ENCODE measurements around the gene ALAS1. TPM values are rescaled to one million over a fixed set of nuclear protein-coding genes. Genes with fewer than 3 reads are reported as not detected.

Gene ALAS1
- total RNA-seq, 4 donors from 2014 or later: 17.5 to 43.1 (median 32.2) TPM

DNA sequence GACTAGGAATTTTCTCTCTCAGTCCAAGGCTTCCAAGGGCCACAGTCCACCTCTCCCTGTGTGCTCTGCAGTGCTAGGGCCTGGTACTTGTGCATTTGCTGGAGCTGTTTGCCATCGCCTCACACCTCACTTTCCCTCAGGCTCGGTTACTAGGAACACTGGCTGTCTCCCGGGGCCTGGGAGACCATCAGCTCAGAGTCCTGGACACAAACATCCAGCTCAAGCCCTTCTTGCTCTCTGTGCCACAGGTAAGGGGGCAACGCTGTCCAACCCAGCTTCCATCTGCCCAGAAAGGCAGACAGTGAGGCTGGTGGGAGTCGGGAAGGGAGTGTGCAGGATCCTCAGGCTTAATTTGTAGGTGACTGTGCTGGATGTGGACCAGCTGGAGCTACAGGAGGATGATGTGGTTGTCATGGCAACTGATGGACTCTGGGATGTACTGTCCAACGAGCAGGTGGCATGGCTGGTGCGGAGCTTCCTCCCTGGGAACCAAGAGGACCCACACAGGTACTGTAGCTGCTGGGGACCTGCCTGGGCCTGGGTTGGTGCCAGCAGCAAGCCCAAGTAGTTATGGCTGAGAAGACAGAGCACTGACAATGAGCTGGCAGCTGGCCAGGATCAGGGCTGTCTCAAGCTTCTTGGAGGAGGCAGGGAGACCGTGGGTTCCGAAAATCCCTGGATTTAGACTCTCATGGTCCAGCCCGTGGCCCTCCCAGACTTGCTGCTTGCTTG lies 51.0 kb downstream of the ALAS1 start:
- DNase-seq (ENCODE audit: low spot score in 2 of 2): peak in 1 of 2 donors; percentile 87
- 75 to 80% methylated on average over 10 of the region's 10 CpGs for WGBS, 2 donors
- intact Hi-C loops (cut with DNase I; ENCODE audit: low total_unique reads): no loop called here
- H3K4me3 ChIP-seq (ENCODE audit: low read depth, poor library complexity, severe bottlenecking): no peak overlapping the region
- TF ChIP-seq, protein P1, sequence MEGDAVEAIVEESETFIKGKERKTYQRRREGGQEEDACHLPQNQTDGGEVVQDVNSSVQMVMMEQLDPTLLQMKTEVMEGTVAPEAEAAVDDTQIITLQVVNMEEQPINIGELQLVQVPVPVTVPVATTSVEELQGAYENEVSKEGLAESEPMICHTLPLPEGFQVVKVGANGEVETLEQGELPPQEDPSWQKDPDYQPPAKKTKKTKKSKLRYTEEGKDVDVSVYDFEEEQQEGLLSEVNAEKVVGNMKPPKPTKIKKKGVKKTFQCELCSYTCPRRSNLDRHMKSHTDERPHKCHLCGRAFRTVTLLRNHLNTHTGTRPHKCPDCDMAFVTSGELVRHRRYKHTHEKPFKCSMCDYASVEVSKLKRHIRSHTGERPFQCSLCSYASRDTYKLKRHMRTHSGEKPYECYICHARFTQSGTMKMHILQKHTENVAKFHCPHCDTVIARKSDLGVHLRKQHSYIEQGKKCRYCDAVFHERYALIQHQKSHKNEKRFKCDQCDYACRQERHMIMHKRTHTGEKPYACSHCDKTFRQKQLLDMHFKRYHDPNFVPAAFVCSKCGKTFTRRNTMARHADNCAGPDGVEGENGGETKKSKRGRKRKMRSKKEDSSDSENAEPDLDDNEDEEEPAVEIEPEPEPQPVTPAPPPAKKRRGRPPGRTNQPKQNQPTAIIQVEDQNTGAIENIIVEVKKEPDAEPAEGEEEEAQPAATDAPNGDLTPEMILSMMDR (IDR thresholded peaks at IDR 0.05): no peak
- no peak for TF ChIP-seq POLR2A (IDR thresholded peaks at IDR 0.05)

DNA sequence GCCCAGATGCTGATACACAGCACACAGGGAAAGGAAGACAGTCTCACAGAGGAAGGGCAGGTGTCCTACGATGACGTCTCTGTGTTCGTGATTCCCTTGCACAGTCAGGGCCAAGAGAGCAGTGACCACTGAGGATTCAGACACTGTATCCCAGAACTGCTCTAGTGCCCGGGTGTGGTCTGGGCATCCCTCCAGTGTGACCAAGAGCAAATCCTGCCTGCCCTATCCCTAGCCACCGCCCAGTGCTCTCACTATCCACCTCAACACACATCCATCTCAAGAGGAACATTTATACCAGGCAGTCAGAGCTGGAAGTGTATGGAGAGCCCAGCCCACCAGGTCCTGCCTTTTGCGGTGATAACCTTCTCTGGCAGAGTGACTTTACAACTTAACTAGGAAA lies 51.7 kb downstream of the ALAS1 start:
- WGBS, 2 donors: 82 to 85% methylated on average over 6 of the region's 6 CpGs
- intact Hi-C loops (cut with DNase I; ENCODE audit: low total_unique reads): no loop called here
- no peak overlapping the region for H3K4me3 ChIP-seq (ENCODE audit: low read depth, poor library complexity, severe bottlenecking)
- no peak for TF ChIP-seq POLR2A (IDR thresholded peaks at IDR 0.05)
- TF ChIP-seq, protein P1 (IDR thresholded peaks at IDR 0.05): no peak
- peak in 1 of 2 donors; percentile 60 for DNase-seq (ENCODE audit: low spot score in 2 of 2)

DNA sequence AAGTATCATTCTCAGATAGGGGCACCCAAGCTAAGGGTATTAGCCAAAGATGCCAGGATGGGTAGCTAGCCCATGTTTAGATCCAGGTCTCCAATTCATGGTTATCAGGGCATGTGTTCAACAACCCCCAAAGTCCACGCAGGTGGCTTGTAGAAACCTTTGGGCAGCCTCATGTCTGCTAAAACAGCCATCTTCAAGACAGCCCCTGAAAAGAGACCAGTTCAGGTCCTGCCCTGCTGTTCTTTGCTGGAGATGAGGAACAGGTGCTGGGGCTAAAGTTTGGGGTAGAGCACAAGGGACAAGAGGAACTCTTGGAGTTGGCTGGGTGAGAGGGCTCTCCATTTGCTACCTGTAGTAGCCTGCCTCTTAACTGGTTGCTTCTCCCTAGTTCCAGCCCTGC lies 52.2 kb downstream of the ALAS1 start:
- 91 to 92% methylated on average over 1 of the region's 1 CpG for WGBS, 2 donors
- intact Hi-C loops (cut with DNase I; ENCODE audit: low total_unique reads): no loop called here
- no peak for TF ChIP-seq POLR2A (IDR thresholded peaks at IDR 0.05)
- TF ChIP-seq, protein P1 (IDR thresholded peaks at IDR 0.05): no peak
- no peak for DNase-seq (ENCODE audit: low spot score in 2 of 2)
- no peak overlapping the region for H3K4me3 ChIP-seq (ENCODE audit: low read depth, poor library complexity, severe bottlenecking)

DNA sequence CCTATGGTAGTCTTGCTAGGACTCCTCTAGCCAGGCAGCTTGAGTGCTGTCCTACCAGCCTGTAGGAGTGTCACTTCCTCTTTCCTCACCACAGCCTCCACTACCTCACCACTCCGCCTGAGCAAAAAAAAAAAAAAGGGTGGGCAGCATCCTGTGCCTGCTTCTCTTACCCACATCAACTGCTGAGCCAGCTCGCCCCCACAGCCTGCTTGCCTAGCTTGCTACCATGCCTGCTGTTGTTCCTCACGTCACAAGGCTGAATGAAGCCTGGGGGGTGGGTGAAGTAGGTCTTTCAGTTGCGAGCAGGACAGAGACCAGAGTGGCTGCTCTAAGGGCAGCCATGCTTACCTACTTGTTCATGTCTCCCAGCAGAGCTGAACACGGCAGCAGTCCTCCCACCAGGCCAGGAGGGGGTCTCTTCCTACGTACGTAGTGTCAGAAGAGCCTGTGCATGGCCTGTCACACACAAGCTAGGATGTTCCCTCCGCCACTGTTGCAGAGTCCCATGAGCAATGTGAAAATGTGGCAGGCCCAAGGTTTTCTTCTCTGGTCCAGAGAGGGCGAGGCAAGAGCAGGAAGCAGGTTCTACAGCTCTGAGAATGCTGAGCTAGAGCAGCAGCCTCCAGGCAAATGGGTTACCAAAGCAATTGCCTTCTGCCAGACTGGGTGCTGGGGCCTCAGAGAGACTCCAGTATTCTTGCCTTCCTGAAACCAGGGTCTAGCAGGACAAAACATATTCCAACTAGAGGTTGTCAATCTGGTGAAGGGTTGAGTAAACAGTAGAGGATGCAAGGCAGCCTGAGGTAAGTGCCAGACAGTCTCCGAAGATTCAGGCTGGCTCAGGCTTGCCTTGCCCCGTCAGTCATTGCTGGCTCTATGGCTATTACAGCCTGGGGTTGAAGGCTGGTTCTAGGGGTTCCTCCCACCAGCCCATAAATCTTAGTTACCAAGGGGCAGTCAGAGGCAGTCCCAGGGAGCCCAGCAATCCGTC lies 55.6 kb downstream of the ALAS1 start:
- H3K4me3 ChIP-seq (ENCODE audit: low read depth, poor library complexity, severe bottlenecking): no peak overlapping the region
- DNase-seq (ENCODE audit: low spot score in 2 of 2): peak in 1 of 2 donors; percentile 87
- TF ChIP-seq POLR2A (IDR thresholded peaks at IDR 0.05): no peak
- TF ChIP-seq, protein P1 (IDR thresholded peaks at IDR 0.05): no peak
- 39 to 55% methylated on average over 12 of the region's 12 CpGs for WGBS, 2 donors
- intact Hi-C loops (cut with DNase I; ENCODE audit: low total_unique reads): no loop called here

DNA sequence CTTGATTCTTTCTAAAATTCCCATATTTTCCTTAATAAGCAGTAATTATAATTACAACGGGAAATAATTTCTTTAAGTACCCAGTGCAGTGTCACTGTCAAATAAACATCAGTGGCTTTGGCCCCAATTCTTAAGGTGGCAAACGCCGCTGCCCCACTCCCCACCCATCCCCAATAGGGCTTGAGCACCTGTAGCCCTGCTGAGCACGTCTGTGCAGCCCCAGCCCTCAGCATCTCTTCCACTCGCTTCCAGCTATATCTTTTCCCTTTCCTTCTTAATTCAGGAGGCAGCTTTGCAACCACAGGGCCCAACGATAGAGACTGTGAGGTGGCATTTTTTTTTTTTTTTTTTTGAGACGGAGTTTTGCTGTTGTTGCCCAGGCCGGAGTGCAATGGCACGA lies 56.6 kb downstream of the ALAS1 start:
- intact Hi-C loops (cut with DNase I; ENCODE audit: low total_unique reads): no loop called here

More for the DNA sequence above, 56.6 kb downstream of the ALAS1 start:
- WGBS, 2 donors: 77 to 78% methylated on average over 9 of the region's 9 CpGs
- no peak for TF ChIP-seq POLR2A (IDR thresholded peaks at IDR 0.05)
- TF ChIP-seq, protein P1 (IDR thresholded peaks at IDR 0.05): no peak
- DNase-seq (ENCODE audit: low spot score in 2 of 2): peak in 1 of 2 donors; percentile 60
- H3K4me3 ChIP-seq (ENCODE audit: low read depth, poor library complexity, severe bottlenecking): no peak overlapping the region

Data from lower leg skin (tissue), 4 donors.